ENCODE results near the gene COL16A1.
A peak's percentile ranks its signal among the peaks of the same experiment; 100 is the strongest.

The COL16A1 gene

GRCh38 chr1:31687601-31688000 is 16.2 kb downstream of the COL16A1 start:
- DNase-seq (ENCODE audit: low read depth), result no peak

DNA sequence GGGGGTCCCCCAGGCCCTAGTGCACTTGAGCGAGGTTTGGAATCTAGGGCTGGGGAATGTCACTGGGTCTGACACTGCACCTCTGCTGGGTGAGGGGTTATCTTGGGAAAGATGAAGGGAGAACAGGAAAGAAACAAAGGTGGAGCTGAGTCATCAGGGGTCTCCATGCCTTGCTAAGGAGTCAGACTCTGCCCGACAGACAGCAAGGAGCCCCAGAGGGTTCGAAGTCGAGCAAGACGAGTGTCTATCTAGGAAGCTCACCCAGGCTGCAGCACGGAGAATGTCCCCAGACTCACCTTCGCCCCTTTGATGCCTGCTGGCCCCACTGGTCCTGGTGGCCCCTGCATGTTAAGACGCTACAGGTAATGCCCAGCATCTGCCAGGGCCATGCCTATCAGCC is 18.0 kb downstream of the COL16A1 start:
- no peak for DNase-seq (ENCODE audit: low read depth)

- no peak for DNase-seq (ENCODE audit: low read depth)
These were observed 19.8 kb downstream of the COL16A1 start for GRCh38 chr1:31683997-31684396.

DNA sequence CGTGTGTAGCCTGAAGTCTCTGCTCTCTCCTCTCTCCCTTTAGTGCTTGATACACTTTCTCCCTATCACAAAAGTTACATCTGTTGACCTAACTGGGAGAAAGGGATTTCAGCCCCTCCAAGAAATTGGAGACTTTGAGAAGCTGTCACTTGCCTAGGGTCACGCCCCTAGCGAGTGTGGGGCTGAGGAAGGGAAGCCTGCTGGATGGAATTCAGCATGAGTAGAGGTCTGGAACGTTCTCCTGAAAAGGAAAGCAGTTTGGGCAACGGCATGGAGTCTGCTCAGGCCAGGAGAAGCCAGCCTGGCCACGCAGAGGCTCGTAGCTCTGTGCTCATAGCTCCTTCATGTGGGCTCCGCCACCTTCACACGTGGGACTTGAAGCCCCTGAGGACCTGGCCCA is 22.4 kb downstream of the COL16A1 start:
- DNase-seq (ENCODE audit: low read depth), result no peak

GRCh38 chr1:31679676-31680230 is 24.1 kb downstream of the COL16A1 start:
- no peak for DNase-seq (ENCODE audit: low read depth)

- DNase-seq (ENCODE audit: low read depth), result no peak
These were observed 24.7 kb downstream of the COL16A1 start for GRCh38 chr1:31679091-31679490.

DNA sequence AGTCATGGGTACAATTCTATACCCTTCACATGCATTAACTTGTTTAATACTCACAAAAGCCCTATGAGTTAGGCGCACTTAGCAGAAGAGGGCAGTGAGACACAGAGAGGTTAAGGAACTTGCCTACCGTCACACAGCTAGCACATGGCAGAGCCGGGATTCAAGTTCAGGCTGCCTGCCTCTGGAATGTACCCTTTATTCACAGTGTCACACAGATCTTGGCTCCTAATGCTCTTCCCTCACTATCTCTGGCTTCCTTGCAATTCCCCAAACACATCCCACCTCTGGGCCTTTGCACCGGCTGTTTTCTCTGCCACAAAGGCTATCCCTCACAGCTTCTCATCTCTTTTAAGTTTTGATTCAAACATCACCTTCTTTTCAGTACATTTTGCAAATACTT is 25.1 kb downstream of the COL16A1 start:
- no peak for DNase-seq (ENCODE audit: low read depth)

GRCh38 chr1:31677949-31678348 is 25.9 kb downstream of the COL16A1 start:
- DNase-seq (ENCODE audit: low read depth), result no peak

GRCh38 chr1:31677401-31677800 is 26.4 kb downstream of the COL16A1 start:
- DNase-seq (ENCODE audit: low read depth), result no peak

GRCh38 chr1:31675756-31676155 is 28.1 kb downstream of the COL16A1 start:
- DNase-seq (ENCODE audit: low read depth), result no peak

DNA sequence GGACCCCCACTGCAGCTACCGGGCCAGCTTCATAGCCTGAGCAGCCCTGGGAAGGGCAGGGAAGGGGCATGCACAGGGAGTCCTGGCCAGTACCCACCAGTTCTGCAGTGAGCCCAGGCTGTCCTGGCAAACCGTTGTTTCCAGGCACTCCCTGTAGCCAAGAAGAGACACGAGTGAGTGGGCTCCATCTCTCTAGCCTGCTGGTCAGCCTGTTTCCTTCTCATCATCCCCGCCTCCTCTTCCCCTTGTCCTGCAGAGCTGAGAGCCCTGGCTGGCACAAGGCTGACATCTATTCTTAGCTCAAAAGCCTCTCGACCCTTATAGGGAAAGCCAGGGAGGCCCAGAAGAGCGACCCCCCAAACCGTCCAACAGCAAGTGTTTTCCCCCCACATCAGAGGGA is 28.7 kb downstream of the COL16A1 start:
- DNase-seq (ENCODE audit: low read depth), result no peak

GRCh38 chr1:31674626-31675025 is 29.2 kb downstream of the COL16A1 start:
- peak; percentile 74 for DNase-seq (ENCODE audit: low read depth)

- no peak for DNase-seq (ENCODE audit: low read depth)
These were observed 30.4 kb downstream of the COL16A1 start for GRCh38 chr1:31673433-31673832.

DNA sequence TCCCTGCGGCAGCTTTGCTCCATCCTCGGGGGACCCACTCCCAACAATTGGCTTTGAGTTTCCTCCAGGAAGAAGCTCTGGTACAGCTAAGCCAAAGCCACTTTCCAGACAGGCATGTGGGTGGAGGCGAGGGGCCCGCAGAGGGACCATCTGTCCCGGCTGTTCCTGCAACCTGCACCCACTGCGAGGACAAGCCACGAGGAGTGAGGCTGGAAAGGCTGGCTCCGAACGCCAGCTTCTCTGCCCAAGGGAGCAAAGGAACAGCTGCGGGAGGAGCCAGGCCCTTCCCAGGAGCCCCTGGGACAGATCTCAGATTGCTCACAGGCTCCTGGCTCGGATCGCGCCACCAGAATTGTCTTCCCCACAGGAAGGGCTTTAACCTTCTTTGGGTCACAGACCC is 30.8 kb downstream of the COL16A1 start:
- no peak for DNase-seq (ENCODE audit: low read depth)

GRCh38 chr1:31671561-31672201 is 32.1 kb downstream of the COL16A1 start:
- no peak for DNase-seq (ENCODE audit: low read depth)

DNA sequence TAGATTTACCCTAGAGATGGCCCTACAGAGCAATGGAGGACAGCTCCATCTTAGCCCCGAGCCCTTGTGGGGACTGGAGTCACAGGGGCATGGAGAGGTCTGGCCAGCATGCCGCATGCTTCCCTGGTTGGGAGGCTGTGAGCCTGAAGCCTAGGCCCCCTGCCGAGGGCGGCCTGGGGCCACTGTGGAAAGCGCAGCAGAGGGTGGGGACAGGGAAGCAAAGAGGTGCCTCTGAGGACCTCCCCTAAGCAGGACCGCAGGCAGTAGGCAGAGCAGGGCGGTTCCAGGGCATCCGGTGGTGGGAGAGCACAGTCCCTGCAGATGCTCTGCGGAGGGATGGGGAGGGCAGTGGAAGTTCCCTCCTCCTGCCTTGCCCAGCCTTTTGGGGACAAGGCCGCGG is 32.7 kb downstream of the COL16A1 start:
- no peak for DNase-seq (ENCODE audit: low read depth)

DNA sequence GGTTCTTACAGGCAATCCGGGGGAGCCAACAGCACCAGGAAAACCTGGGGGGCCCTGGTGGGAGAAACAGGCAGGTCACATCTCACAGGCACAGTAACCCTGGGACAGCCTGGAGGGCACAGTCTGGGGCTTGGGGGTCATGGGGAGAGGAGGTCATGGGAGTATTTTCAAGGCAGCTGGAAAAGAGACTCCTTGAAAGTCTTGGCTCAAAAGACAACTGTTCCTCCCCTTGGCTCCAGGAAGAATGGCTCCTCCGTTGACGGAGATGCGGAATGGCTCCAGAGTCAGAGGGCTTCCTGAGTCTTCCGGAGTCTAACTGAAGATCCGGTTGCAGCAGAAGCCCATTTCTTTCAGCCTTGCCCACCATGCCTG is 33.2 kb downstream of the COL16A1 start:
- no peak for DNase-seq (ENCODE audit: low read depth)

DNA sequence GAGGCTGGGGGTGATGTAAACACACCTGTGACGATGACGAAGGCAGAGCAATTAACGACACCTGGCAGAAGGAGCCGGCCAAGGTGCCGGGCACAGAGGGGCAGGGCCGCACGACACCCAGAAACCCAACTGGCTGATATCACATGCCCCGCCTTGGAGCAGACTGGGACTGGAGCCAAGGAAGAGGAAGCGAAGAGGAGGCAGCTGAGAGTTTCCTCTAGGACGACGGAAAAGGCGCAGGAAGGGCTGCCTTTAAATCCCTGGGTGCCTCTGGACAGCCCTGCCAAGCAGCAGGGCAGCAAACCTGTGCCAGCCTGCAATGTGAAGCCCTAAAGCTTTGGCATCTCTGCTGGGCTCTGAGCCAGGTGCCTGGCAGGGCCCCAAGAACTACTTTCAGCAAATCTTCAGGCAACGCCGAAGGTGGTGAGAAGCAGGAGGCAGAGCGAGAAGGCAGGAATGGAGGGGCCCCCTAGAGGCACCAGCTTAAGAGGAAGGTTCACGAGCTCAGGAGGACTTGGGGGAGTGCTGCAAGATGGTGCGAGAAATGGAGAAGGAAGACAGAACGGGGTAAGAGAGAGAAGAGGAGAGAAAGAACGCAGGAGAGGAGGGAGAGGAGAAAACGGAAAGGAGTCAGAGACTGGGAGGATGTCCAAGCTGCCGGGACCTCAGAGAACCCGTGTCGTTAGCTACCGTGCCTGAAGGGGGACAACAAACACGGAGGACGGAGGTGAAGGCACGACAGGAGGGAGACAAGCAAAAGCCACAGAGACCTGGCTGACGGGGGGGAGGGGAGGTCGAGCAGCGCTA is 33.8 kb downstream of the COL16A1 start:
- DNase-seq (ENCODE audit: low read depth), result peak; percentile 17

DNA sequence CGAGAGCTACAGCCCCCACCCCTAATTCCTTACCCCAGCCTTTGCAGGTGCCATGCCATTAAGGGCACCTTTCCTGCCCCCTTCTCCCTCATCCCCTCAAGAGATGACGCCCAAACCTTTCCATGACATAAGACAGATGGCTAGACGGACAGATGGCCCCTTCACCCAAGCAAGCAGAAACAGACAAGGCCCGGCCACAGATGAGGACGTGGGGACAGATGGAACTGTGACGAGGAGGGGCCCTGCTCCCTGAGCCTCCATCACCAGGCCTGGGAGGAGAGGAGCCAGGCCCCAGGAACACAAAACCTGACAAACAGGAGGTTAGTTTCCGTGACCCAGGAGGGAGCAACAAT is 34.4 kb downstream of the COL16A1 start:
- DNase-seq (ENCODE audit: low read depth), result no peak

- no peak for DNase-seq (ENCODE audit: low read depth)
These were observed 35.4 kb downstream of the COL16A1 start for GRCh38 chr1:31668303-31668883.

DNA sequence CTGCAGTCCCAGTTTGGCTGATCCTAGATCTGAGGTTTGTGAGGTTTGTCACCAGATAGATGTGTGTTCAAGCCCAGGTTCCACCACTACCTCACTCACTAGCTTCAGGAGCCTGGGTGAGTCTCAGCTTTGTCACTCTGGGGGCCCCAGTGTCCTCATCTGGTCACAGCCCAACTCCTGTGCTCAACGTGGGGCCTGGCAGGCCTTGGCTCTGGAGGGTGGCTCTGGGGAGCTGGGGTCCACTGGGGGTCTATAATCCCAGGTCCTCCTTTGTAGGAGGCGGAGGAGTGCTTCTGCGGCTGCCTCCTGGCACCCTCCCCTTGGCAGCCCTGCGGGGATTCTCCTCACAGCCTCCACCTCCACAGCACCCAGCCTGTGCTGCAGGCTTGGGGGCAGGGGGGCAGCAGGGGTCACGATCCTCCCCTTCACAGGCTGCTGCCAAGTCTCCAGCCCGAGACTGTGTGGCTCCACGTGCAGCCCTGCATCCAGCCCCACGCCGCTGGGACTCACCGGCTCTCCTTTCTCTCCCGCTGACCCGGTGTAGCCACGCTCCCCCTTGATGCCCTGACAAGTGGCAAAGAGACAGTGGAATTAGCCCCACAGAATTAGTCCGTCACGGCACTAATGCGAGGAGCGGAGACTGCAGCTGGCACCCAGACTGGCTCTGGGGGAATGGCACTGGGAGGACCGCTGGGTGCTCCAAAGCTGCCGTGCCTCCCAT is 36.6 kb downstream of the COL16A1 start:
- DNase-seq (ENCODE audit: low read depth), result no peak

- DNase-seq (ENCODE audit: low read depth), result peak; percentile 43
These were observed 37.4 kb downstream of the COL16A1 start for GRCh38 chr1:31666263-31666963.

Measured in EH (cell line).